GM03348 (cell line): ENCODE measurements around the gene CELSR1.
A peak's percentile ranks its signal among the peaks of the same experiment; 100 is the strongest.
"Not testable (repeated sequence)": the region's sequence is repeated elsewhere in the genome, so short reads cannot be mapped to it uniquely, and the experiment has no call there.

ENCODE experiments used
- DNase-seq: peaks from one replicate; pipeline ENCODE4 v3.0.0; 2012; ENCODE audit warnings: low spot score

CELSR1 gene

DNA sequence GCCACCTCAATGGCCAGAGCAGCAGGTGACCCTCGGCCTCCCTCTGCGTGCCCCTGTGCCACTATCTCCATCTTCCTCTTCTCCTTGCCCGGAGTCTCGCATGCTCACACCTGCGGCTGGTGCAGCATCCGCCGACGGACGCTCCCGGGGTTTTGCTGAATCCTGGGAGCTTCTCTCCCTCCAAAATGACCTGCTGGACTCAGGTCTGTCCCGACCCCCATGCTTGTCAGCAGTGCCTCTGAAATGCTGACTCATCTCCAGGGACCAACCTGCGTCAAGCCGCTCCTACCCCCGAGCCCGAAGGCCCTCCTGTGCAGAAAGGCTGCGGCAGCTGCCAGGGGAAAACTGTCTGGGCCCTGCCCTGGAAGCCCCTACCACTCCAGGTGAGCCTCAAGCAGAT lies 58.4 kb downstream of the CELSR1 start:
- no peak for DNase-seq

- no peak for DNase-seq
Measured at GRCh38 chr22:46478083-46478551, 59.3 kb downstream of the CELSR1 start.

DNA sequence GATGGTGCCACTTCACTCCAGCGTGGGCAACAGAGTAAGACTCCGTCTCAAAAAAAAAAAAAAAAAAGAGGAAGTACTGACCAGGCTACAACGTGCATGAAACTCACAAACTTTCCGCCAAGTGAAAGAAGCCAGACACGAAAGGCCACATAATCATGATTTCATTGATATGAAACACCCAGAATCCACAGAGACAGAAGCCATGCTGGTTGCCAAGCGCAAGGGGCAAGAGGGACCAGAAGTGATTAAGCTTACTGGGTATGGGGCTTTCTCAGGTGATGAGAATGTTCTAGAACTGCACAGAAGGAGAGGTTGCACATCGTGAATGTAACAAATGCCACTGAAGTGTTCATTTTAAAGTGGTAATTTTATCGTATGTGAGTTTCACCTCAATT lies 60.9 kb downstream of the CELSR1 start:
- DNase-seq = no peak

DNA sequence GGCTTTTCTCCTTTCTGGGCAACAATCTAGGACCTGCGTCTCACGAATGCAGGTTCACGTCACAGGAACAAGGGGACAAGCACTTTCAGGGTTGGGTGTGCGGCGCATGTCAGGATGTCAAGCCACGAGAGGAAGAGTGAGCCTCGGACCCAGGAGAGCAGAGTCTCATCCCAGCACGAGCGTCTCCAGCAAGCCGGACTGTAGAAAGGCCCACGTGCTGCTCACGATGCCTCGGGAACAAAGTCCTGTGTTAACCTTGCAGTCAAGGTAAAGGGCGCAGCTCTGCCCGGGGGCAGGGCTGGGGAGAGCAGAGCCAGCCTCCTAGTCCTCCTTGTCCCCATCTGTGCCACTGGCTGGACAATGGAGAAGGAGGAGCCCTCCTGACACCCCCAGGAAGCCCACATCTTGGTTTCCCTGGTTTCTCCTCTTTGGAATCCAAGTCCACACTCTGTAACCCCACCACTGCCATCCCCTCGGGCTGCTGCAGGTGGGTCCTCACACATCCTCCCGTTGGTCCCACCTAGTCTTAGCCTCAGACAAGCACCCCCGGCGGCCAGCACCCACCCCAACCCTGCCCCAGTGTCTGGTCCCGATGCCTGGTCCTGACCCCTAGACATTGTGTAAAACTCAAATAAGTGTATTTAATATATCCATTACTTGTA lies 63.4 kb downstream of the CELSR1 start:
- DNase-seq = no peak

DNA sequence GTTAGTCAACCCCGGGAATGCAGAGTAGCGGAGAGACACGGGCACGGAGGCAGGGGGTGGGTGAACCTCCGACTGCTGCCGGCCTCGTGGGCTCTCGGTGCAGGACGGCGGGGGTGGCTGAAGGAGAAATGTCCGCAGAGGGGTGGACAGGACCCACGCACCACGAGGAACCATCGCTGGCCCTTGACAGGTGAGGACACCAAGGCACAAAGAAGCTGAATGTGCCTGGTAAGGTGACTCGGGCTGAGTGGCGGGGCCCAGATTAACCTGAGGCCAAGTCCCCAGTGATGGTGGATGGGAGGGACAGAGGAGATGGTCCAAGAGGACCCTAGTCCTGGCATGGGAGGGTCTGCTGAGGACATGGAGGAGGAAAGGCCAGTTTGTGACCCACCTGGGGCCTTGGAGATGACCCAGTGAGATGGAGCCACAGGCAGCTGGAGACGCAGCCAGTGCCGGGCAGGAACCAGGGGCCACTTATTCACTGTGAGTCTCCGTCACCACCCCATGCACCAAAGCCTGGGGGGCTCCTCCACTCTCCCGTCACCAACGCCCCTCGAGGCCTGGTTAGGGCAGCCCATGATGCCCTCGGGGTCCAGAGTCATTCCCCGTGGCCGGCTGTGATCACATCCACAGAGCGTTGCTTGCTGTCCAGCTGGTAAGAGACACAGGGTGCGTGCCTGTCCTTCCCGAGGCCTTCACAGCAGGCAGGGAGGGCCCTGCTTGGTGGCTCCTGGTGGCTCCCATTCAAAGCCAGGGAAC lies 64.2 kb downstream of the CELSR1 start:
- no peak for DNase-seq

- DNase-seq = no peak
Measured at GRCh38 chr22:46472722-46473016, 64.8 kb downstream of the CELSR1 start.

DNA sequence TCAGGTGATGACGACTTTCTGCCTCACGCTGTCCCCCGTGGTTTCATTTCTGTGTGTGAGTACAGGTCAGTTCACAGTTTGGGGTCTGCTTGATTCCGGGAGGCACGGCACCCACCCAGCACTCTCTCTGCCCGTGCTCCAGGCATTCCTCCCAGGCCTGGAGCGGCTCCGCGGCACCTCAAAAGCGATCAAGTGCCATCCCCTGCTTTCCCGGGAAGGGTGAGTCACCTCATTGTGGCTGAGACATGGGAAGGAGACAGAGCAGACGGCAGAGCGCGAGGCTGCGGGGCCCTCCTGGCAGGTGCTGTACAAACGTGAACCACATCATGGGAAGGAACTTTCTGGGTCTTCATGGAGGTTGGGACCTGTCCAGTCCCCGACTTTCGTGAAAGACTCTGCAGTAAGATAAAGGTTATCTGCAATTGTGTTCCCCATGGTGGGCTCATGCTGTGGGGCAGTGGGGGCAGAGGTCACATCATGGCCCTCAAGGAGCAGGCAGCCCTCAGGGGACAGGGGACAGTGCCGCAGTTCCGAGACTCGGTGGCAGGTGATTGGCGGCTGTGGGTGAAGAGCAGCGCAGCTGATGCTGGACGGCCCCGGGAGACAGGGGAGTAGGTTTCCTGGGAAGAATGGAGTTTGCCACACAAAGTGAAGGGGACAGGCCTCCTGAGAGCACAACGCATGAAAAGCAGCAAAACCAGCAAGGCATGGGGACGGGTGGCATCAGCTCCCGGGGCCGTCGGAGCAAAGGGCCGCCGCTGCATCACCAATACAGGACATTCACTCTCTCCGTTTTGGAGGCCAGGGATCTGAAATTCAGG lies 65.3 kb downstream of the CELSR1 start:
- no peak for DNase-seq

DNA sequence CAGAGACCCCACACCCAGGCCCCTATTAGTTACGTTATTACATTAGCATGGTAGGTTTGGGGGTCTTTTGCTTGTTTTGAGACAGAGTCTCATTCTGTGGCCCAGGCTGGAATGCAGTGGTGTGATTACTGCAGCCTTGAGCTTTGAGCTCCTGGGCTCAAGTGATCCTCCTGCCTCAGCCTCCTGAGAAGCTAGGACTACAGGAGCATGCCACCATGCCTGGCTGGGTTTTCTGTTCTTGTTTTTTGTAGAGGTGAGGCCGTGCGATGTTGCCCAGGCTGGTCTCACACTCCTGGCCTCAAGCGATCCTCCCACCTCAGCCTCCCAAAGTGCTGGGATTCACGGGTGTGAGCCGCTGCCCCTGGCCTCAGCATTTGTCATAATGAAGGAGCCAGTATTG lies 66.1 kb downstream of the CELSR1 start:
- not testable (repeated sequence) for DNase-seq

GRCh38 chr22:46469711-46470110 lies 67.7 kb downstream of the CELSR1 start:
- no peak for DNase-seq

- DNase-seq = peak; percentile 38
Measured at GRCh38 chr22:46467006-46467405, 70.4 kb downstream of the CELSR1 start.

DNA sequence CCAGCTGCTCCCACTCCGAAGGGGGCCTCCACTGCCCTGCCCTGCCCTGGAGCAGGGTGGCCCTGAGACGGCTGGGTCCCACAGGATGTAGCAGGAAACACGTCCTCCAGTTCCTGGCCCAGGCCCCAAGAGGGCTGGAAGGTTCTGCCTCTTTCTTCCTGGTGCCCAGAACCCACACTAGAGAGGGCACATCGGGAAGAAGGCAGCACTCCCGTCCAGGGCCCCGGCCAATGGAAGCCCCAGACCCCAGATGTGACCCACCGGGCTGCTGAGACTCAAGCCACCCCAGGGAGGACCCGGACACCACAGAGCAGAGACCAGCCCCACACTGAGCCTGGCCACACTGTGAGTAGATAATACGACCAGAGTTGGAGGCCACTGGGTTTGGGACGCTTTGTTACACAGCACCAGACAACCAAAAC lies 71.2 kb downstream of the CELSR1 start:
- no peak for DNase-seq

DNA sequence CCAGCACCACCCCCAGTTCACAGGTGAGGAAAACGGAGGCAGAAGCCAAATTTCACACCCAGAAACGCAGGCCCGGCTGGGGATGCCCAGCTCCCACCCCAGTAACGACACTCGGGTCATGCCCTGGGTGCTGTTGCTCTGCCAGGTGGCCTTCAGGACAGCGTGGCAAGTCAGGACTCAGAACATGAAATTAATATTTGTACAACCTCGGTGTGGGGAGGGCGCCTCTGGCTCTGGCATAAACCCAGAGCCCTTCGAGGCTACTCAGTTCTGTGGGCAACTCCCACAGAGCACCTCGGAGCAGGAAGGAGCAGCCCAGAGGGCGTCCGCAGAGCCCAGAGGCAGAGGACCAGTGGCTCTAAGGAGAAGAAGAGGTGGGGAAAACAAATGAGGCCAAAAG lies 71.6 kb downstream of the CELSR1 start:
- DNase-seq = no peak

DNA sequence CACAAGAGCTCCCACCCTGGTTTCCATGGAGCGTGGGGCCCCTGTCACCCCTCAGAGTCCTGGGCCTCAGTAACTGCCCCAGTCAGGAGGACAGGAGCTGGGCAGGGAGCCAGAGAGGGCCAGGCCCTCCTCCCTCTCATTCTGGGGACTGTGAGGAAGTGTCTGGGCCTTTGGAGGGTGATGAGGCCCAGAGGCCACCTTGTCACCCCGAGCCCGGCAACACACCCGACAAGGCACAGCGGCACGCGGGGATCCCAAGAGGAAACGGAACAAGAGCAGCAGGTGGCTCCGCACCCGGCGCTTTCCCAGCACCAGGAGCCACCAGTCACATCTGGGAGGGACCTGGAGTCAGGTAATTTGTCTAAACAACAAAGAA lies 72.1 kb downstream of the CELSR1 start:
- DNase-seq = no peak

DNA sequence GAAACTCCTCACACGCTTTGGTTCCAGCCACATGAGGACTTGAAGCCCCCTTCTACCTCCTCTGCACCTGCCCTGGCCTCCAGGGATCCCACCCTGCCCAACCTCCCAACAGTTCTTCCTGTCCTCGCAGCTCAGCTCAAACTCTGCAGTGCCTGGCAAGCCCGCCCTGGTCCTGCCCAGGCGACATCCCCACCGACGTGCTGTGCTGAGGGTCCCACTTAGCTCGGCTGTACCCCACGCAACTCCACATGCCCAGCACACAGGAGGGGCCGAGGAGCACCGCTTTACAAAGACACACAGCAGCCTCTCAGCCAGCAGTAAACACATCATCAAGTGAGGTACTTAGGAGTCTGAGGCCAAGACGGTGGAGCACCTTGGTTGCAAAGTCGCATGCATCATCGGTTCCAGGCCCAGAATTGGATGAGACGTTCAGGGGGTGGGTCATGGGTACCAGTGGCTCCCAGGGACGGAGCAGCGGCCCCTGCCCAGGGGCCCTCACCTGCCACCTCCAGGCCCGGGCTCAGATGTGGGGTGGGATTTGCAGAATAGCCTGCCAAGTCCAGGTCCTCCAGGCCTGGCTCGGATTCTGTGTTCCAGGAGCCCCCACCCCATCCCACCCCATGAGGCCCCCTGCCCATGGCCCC lies 72.6 kb downstream of the CELSR1 start:
- DNase-seq = no peak

DNA sequence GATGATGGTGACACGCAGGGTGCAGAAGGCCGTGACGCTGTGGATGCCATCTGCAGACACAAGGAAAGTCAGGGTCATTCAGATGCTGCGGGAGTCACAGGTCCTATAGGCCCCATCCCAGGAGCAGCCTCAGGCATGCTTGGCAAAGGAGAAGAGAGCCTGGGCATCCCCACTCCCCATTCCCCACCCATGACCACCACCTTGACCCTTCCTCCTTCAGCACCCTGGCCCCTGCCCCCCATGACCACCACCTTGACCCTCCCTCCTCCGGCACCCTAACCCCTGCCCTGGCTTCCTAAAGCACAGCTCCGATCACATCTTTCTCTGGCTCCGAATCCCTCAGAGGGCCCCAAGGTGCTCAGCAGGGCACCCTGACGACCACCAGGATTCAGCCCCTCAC lies 73.1 kb downstream of the CELSR1 start:
- DNase-seq = no peak

DNA sequence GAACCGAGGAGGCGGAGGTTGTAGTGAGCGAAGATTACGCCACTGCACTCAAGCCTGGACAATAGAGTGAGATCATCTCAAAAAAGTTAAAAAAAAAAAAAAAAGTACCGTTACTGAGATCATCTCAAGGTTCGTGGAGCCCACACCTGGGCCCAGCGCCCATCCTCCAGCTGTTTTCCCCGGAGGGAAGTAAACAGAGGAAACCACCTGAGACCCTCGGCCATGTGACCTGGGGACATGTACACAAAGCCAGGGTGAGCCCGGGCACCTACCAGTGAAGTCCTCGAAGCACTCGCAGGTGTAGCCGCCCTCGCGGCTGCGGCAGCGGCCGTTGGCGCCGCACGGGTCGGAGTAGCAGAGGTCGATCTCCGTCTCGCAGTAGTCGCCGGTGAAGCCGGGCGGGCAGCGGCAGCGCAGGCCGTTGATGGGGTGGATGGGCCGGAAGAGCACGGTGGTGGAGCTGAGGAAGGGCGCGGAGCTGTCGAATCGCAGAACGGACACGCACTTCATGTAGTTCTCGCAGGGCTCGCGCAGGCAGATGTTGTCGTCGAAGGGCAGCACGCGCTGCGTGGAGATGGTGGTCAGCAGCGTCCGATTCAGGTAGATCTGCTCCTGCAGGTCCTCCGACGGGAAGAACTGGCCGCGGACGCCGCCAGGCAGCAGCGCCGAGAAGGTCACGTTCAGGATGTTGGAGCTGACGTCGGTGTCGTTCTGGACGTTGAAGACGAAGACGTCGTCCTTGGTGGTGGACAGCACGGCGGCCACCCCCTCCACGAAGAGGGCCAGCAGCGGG lies 73.8 kb downstream of the CELSR1 start:
- no peak for DNase-seq

DNA sequence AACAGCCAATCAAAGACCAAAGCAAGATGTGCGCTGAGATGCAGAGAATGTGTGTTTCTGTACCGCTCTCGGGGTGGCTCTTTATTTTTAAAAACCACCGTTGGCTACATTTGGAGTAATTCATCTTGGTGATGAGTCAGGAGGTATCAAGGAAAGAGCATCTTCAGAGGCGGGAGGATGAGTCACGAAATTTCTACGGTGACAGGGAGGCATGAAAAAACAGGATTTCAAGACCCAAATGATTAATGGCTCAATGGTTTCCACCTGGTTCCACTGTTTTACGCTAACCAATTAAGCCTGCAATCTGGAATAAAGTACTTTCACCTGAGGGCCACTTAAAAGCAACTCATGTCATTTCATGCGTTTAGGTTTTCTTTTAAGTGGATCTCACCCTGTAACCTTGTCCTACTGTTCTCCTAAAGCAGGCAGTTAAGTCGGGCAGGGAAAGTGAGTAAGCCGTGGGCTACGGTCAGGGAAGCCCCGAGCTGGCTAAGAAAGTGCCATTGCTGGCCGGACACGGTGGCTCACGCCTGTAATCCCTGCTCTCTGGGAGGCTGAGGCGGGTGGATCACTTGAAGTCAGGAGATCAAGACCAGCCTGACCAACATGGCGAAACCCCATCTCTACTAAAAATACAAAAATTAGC lies 74.6 kb downstream of the CELSR1 start:
- DNase-seq = peak; percentile 77

DNA sequence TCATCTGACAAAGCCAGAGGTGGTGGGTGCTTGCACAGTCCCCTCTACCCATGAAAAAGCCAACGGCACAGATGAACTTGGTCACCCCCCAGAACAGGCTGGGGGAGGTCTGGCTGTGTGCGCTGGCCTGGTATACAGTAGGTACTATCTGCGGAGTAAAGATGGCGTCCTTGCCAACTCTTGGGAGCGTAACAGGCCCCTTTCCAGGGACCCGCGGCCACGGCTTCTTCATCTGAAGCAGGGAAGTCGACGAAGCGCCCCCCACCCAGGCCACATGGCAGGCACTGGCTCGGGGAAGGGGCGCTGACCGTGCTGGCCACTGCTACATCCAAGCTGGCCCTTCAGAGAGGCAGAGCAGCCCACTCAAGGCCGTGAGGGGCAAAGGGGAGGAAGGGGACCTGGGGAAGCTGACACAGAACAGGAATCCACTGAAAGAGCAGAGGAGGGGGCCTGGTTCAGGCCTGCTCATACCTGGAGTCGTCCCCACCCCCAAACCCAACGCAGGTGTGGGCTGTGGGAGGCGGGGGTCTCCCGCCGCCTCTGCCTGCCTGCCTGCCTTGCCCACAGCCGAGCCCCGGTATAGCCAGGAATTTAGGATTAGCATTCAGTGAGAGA lies 75.7 kb downstream of the CELSR1 start:
- DNase-seq = no peak

DNA sequence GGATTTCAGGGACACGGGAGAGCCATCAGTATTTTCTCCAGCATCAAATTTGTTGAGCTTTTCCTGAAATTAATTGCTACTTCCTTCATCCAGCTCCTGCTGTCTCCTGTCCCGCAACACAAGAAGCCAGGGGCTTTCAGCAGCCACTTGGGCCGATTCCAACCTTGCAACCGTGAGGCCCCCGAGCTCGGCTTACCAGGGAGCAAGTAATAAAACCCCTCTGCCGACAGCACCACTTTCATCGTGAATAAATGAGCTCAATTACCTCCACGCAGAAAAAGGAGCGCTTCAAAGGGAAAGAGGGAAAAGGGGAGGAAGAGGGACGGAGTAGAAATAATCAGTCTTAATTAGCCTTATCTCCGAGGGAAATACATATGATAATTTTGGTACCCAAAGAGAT lies 76.6 kb downstream of the CELSR1 start:
- DNase-seq = no peak

GRCh38 chr22:46459347-46460065 lies 77.9 kb downstream of the CELSR1 start:
- no peak for DNase-seq
